Retinal pigment epithelial cell (primary cell): Measurements from ENCODE around the gene ADAMTSL5.

Experiments used
- DNase-seq: peaks from one replicate; pipeline ENCODE4 v3.0.0-alpha.2; 2010; ENCODE audit warnings: low read depth
- H3K4me3 ChIP-seq: 2 replicates; pipeline ENCODE4 v1.5.1; 2011; ENCODE audit warnings: mild to moderate bottlenecking, low read length, control low read depth, moderate library complexity
- TF ChIP-seq, protein P1 (sequence below): conservative IDR thresholded peaks from 2 replicates; pipeline ENCODE4 v1.5.1; 2011; ENCODE audit warnings: low read depth, low read length, control low read depth, inconsistent platforms

ADAMTSL5 gene

DNA sequence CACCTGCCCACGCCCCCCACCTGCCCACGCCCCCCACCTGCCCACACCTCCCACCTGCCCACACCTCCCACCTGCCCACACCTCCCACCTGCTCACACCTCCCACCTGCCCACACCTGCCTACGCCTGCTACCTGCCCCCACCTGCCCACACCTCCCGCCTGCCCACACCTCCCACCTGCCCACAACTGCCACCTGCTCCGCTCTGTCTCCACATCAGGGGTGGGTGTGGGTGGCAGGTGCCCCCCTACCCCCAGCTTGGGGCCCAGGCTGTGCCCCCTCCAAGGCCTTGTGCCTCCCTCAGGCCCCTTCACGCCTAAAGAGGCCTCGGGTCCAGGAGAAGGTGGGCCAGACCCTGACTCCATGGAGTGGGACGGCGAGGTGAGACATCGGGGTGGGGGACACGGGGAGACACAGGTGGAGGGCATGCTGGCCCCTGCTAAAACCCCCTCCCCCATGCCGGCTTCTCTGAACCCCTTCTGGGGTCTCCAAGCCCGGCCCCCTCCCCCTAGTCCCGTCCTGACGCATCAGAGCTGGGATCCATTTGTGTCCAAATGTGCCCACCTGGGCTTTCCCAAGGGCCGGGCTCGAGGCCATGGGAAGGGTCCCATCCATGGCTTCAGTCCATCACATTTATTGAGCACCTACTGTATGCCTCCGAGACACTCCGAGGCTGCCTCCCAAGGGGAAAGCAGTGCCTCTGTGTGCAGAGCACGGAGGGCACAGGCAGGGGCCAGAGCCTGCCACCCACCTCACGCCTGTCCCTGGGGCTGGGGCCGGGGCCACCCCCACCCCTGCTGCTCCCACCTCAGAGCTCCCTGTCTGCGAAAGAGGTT is 16.0 kb upstream of the ADAMTSL5 start:
- TF ChIP-seq, protein P1, sequence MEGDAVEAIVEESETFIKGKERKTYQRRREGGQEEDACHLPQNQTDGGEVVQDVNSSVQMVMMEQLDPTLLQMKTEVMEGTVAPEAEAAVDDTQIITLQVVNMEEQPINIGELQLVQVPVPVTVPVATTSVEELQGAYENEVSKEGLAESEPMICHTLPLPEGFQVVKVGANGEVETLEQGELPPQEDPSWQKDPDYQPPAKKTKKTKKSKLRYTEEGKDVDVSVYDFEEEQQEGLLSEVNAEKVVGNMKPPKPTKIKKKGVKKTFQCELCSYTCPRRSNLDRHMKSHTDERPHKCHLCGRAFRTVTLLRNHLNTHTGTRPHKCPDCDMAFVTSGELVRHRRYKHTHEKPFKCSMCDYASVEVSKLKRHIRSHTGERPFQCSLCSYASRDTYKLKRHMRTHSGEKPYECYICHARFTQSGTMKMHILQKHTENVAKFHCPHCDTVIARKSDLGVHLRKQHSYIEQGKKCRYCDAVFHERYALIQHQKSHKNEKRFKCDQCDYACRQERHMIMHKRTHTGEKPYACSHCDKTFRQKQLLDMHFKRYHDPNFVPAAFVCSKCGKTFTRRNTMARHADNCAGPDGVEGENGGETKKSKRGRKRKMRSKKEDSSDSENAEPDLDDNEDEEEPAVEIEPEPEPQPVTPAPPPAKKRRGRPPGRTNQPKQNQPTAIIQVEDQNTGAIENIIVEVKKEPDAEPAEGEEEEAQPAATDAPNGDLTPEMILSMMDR = no peak
- H3K4me3 ChIP-seq = no peak overlapping the region
- DNase-seq = no peak

DNA sequence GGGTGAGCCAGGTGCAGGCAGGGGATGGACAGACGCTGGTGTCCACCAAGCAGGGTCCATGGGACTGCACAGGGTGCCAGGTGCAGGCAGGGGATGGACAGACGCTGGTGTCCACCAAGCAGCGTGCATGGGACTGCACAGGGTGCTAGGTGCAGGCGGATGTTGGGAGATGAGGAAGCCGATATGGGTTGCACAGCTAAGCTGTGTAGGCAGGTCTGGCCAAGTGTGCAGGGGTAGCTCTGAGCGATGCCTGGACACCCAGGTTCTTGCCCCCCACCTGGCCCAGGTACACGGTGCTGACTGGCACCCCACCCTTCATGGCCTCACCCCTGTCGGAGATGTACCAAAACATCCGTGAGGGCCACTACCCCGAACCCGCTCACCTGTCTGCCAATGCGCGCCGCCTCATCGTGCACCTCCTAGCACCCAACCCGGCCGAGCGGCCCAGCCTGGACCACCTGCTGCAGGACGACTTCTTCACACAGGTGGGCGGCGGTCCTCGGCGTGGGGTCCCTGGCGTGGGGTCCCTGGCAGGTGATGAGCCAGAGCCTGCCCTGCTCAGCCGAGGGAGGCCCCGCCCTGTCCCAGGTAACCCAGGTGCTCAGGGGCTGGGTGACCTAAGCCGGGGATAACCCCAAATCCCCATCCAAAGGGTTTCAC is 15.0 kb upstream of the ADAMTSL5 start:
- DNase-seq = no peak
- TF ChIP-seq, protein P1 = no peak
- no peak overlapping the region for H3K4me3 ChIP-seq

DNA sequence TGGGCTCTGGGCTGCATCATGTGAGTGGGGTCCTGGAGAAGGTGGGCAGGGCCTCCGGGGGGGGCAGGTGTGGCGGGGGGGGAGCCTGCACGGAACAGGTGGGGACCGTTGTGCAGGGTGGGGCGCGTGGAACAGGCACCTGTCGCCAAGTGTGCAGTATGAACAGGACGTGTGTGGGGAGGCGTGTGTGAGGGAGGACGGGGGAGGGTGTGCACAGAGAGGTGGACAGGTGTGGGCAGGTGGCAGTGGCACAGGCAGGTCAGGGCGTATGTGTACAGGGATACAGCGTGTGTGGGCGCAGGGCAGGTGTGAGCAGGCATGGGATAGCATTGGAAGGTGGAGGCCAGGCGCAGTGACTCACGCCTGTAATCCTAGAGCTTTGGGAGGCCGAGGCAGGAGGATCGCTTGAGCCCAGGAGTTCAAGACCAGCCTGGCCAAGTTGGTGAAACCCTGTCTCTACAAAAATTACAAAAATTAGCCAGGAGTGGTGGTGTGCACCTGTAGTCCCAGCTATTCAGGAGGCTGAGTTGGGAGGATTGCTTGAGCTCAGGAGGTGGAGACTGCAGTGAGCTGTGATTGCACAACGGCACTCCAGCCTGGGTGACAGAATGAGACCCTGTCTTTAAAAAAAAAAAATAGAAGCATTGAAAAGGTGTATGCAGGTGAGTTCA is 14.3 kb upstream of the ADAMTSL5 start:
- DNase-seq = no peak
- no peak overlapping the region for H3K4me3 ChIP-seq
- TF ChIP-seq, protein P1 = no peak

DNA sequence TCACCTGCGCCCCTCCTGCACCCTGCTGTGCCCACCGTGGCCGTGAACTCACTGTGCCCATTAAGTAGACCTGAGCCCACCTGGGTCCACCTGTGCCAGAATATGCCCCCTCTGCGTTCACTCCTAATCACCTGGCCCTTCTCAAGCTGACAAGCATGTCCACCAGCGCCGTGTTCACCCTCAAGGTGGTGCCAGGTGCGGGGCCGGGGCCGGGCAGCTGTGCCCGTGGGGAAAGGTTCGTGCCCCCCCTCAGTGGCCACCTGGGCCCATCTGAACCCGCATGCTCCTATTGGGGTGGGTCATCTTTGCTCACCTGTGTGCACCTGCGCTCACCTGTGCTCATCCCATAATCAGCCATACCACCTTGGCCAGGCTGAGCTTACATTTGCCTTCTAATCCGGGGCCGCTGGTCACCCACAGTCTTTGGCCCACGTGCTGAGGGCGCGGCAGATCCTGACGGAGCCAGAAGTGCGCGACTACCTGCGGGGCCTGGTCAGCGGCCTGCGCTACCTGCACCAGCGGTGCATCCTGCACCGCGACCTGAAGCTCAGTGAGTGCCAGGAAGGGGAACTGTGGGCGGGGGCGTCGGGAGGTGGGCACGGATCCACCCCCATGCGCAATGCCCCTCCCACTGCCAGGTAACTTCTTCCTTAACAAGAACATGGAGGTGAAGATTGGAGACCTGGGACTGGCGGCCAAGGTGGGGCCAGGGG is 13.4 kb upstream of the ADAMTSL5 start:
- TF ChIP-seq, protein P1 = no peak
- DNase-seq = no peak
- no peak overlapping the region for H3K4me3 ChIP-seq

DNA sequence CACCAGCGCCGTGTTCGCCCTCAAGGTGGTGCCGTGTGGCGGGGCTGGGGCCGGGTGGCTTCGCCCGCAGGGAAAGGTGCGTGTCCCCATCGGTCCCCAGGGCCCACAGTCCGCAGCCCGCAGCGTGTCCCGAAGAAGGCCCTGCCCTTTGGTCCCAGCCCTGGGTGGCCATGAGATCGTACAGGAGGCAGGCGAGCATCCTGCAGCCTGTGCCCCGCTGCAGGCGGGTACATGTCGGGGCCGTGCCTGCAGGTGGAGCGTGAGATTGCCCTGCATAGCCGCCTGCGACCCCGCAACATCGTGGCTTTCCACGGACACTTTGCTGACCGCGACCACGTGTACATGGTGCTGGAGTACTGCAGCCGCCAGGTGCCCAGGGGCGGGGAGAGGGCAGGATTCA is 12.5 kb upstream of the ADAMTSL5 start:
- DNase-seq = no peak
- H3K4me3 ChIP-seq = no peak overlapping the region
- TF ChIP-seq, protein P1 = no peak

DNA sequence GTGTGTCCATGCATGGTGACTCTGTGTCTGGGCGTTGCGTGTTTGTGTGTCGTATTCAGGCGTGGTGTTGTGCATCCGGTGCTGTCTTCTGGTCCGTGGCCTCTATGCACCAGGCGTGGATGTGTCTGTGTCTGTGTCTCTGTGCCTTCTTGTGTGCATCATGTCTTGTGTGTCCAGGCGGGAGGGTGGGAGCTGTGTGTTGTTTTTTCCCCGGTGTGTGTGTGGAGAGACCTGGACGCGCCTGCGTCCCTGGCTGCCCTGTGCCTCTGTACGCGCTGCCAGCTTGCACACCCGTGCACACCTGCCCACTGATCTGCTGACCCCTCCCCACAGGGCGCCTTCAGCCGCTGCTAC is 12.1 kb upstream of the ADAMTSL5 start:
- DNase-seq = no peak
- TF ChIP-seq, protein P1 = no peak
- no peak overlapping the region for H3K4me3 ChIP-seq
